ENCODE results near the gene TH.

TH gene

GRCh38 chr11:2193099-2193887 is 21.7 kb upstream of the TH start:
- H3F3A ChIP-seq (ENCODE audit: insufficient read depth, low read length), result no peaks in the 10 kb centered on the region
- no peak overlapping the region for H2AFZ ChIP-seq (ENCODE audit: low read length)
- no peak for TF ChIP-seq EZH2 (IDR thresholded peaks at IDR 0.05; ENCODE audit: borderline replicate concordance, low read length)
- TF ChIP-seq, protein P1, sequence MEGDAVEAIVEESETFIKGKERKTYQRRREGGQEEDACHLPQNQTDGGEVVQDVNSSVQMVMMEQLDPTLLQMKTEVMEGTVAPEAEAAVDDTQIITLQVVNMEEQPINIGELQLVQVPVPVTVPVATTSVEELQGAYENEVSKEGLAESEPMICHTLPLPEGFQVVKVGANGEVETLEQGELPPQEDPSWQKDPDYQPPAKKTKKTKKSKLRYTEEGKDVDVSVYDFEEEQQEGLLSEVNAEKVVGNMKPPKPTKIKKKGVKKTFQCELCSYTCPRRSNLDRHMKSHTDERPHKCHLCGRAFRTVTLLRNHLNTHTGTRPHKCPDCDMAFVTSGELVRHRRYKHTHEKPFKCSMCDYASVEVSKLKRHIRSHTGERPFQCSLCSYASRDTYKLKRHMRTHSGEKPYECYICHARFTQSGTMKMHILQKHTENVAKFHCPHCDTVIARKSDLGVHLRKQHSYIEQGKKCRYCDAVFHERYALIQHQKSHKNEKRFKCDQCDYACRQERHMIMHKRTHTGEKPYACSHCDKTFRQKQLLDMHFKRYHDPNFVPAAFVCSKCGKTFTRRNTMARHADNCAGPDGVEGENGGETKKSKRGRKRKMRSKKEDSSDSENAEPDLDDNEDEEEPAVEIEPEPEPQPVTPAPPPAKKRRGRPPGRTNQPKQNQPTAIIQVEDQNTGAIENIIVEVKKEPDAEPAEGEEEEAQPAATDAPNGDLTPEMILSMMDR (IDR thresholded peaks at IDR 0.05; ENCODE audit: low read length), result no peak
- H3K79me2 ChIP-seq (ENCODE audit: insufficient read depth, low read length), result no peaks in the 10 kb centered on the region
- H3K36me3 ChIP-seq (ENCODE audit: insufficient read depth, low read length), result no peaks in the 10 kb centered on the region
- no peak overlapping the region for H3K27ac ChIP-seq (ENCODE audit: low read depth, low read length, poor library complexity, severe bottlenecking)
- H3K9ac ChIP-seq (ENCODE audit: low read length), result no peak overlapping the region
- no peaks in the 10 kb centered on the region for H3K9me2 ChIP-seq (ENCODE audit: low read depth, low read length)
- H3K4me3 ChIP-seq (ENCODE audit: low read depth, low read length, poor library complexity, severe bottlenecking), result no peak overlapping the region
- no peaks in the 10 kb centered on the region for H3K9me3 ChIP-seq (ENCODE audit: low read length)
- no peaks in the 10 kb centered on the region for H3K27me3 ChIP-seq (ENCODE audit: insufficient read depth, low read length)
- H4K20me1 ChIP-seq (ENCODE audit: insufficient read depth, low read length), result no peaks in the 10 kb centered on the region
- H3K4me1 ChIP-seq (ENCODE audit: insufficient read depth, low read length, severe bottlenecking), result no peaks in the 10 kb centered on the region
- no peak overlapping the region for H3K4me2 ChIP-seq (ENCODE audit: low read length)

DNA sequence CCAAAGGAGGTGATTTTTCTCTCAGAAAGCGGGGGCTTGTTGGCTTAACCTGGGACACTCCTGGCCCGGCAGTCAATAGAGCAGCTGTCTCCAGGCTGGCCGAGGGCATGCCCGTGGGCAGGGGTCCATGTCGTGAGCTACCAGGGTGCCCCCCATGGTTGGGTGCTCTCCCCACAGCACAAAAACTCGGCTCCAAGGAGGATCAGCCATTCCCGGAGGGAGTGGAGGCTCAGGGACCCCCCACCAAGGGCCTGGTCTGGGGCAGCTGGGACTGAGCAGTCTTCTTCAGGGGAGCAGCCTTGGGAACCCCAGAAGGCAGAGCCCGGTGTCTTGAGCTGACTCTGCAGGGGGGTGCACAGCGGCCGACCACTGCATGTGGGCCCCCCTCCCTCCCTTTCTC is 20.8 kb upstream of the TH start:
- no peaks in the 10 kb centered on the region for H4K20me1 ChIP-seq (ENCODE audit: insufficient read depth, low read length)
- H3K9me3 ChIP-seq (ENCODE audit: low read length), result no peaks in the 10 kb centered on the region
- no peaks in the 10 kb centered on the region for H3K4me1 ChIP-seq (ENCODE audit: insufficient read depth, low read length, severe bottlenecking)
- H3K79me2 ChIP-seq (ENCODE audit: insufficient read depth, low read length), result no peaks in the 10 kb centered on the region
- no peak overlapping the region for H3K9ac ChIP-seq (ENCODE audit: low read length)
- no peak overlapping the region for H3K4me3 ChIP-seq (ENCODE audit: low read depth, low read length, poor library complexity, severe bottlenecking)
- no peak overlapping the region for H2AFZ ChIP-seq (ENCODE audit: low read length)
- H3F3A ChIP-seq (ENCODE audit: insufficient read depth, low read length), result no peaks in the 10 kb centered on the region
- no peak overlapping the region for H3K27ac ChIP-seq (ENCODE audit: low read depth, low read length, poor library complexity, severe bottlenecking)
- no peak for TF ChIP-seq EZH2 (IDR thresholded peaks at IDR 0.05; ENCODE audit: borderline replicate concordance, low read length)
- TF ChIP-seq, protein P1 (IDR thresholded peaks at IDR 0.05; ENCODE audit: low read length), result no peak
- no peaks in the 10 kb centered on the region for H3K9me2 ChIP-seq (ENCODE audit: low read depth, low read length)
- H3K4me2 ChIP-seq (ENCODE audit: low read length), result no peak overlapping the region
- H3K27me3 ChIP-seq (ENCODE audit: insufficient read depth, low read length), result no peaks in the 10 kb centered on the region
- H3K36me3 ChIP-seq (ENCODE audit: insufficient read depth, low read length), result no peaks in the 10 kb centered on the region

DNA sequence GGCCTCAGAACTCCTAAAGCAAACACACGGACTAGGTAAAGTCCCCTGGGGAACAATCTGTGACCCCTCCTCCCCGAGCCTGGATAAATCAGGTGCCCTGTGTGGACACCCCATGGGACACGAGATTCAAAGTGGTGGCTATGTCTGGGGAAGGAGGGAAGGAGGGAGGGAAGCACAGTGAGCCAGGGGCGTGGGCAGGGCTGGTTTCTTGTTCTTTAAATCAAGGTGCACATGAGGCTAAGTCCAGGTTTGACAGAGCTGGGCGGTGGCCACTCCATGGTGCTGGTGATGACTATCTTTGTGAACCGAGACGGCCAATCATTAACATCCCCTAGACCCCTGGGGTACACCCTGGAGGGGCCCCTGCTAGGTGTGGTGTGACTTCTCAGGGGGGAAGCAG is 20.3 kb upstream of the TH start:
- H3K36me3 ChIP-seq (ENCODE audit: insufficient read depth, low read length), result no peaks in the 10 kb centered on the region
- H3K9ac ChIP-seq (ENCODE audit: low read length), result no peak overlapping the region
- H3K4me2 ChIP-seq (ENCODE audit: low read length), result no peak overlapping the region
- no peaks in the 10 kb centered on the region for H3K4me1 ChIP-seq (ENCODE audit: insufficient read depth, low read length, severe bottlenecking)
- no peaks in the 10 kb centered on the region for H3K9me2 ChIP-seq (ENCODE audit: low read depth, low read length)
- H4K20me1 ChIP-seq (ENCODE audit: insufficient read depth, low read length), result no peaks in the 10 kb centered on the region
- H3F3A ChIP-seq (ENCODE audit: insufficient read depth, low read length), result no peaks in the 10 kb centered on the region
- H3K4me3 ChIP-seq (ENCODE audit: low read depth, low read length, poor library complexity, severe bottlenecking), result no peak overlapping the region
- no peak overlapping the region for H3K27ac ChIP-seq (ENCODE audit: low read depth, low read length, poor library complexity, severe bottlenecking)
- H2AFZ ChIP-seq (ENCODE audit: low read length), result no peak overlapping the region
- H3K9me3 ChIP-seq (ENCODE audit: low read length), result no peaks in the 10 kb centered on the region
- H3K79me2 ChIP-seq (ENCODE audit: insufficient read depth, low read length), result no peaks in the 10 kb centered on the region
- TF ChIP-seq, protein P1 (IDR thresholded peaks at IDR 0.05; ENCODE audit: low read length), result no peak
- no peak for TF ChIP-seq EZH2 (IDR thresholded peaks at IDR 0.05; ENCODE audit: borderline replicate concordance, low read length)
- no peaks in the 10 kb centered on the region for H3K27me3 ChIP-seq (ENCODE audit: insufficient read depth, low read length)
